Stimulated activated naive B cell treated with anti-CD40 and anti-IgM and Interleukin-4, amounts not matched to agents 10 μg/mL and 1 μg/mL and 100 μg/mL, for 72 hours (primary cell): Measurements from ENCODE around the gene ACP5.
A peak's percentile ranks its signal among the peaks of the same experiment; 100 is the strongest.
"Not testable (repeated sequence)": the region's sequence is repeated elsewhere in the genome, so short reads cannot be mapped to it uniquely, and the experiment has no call there.

Source experiments
- ATAC-seq, 2 donors: fragments of 150-1000 bp; cut with Tn5 transposase; replicated peaks; 2 replicates each; pipeline ENCODE4 v1.10.0; 2021; ENCODE audit warnings: moderate library complexity in 1 of 2
- DNase-seq: peaks from one replicate; pipeline ENCODE4 v3.0.0; 2021
- H3K27ac Mint-ChIP-seq: one replicate; pipeline ENCODE4 v1.8.0; 2022; ENCODE audit warnings: mild to moderate bottlenecking, mixed read lengths
- H3K27me3 Mint-ChIP-seq, 2 donors: one replicate each; pipeline ENCODE4 v1.8.0; 2022; ENCODE audit warnings: mixed read lengths in 2 of 2
- H3K36me3 Mint-ChIP-seq, 2 donors: one replicate each; pipeline ENCODE4 v1.8.0; 2022; ENCODE audit warnings: mixed read lengths in 2 of 2, mild to moderate bottlenecking in 1 of 2
- H3K4me1 Mint-ChIP-seq, 2 donors: one replicate each; pipeline ENCODE4 v1.8.0; 2022; ENCODE audit warnings: mixed read lengths in 2 of 2, mild to moderate bottlenecking in 1 of 2
- H3K4me3 Mint-ChIP-seq, 2 donors: one replicate each; pipeline ENCODE4 v1.8.0; 2022; ENCODE audit warnings: mild to moderate bottlenecking in 2 of 2, mixed read lengths in 2 of 2, moderate library complexity in 1 of 2
- H3K9me3 Mint-ChIP-seq, 2 donors: one replicate each; pipeline ENCODE4 v1.8.0; 2022; ENCODE audit warnings: mixed read lengths in 2 of 2, mild to moderate bottlenecking in 1 of 2

The ACP5 gene

GRCh38 chr19:11565649-11565980 is 11.8 kb downstream of the ACP5 start:
- H3K27ac Mint-ChIP-seq, result peak overlapping the region; percentile 99
- not testable (repeated sequence) for H3K9me3 Mint-ChIP-seq, DNase-seq, ATAC-seq, H3K27me3 Mint-ChIP-seq
- peak overlapping the region; percentile 82 to 91 for H3K4me3 Mint-ChIP-seq
- peaks cover 10 to 31% of the 10 kb centered on the region in 2 donors for H3K36me3 Mint-ChIP-seq
- H3K4me1 Mint-ChIP-seq, result peaks cover 38 to 75% of the 10 kb centered on the region in 2 donors

- peaks cover 10 to 33% of the 10 kb centered on the region in 2 donors for H3K36me3 Mint-ChIP-seq
- not testable (repeated sequence) for H3K27me3 Mint-ChIP-seq, ATAC-seq, H3K9me3 Mint-ChIP-seq, DNase-seq
- H3K27ac Mint-ChIP-seq, result peak overlapping the region; percentile 90
- peak overlapping the region in 1 of 2 donors; percentile 41 for H3K4me3 Mint-ChIP-seq
- H3K4me1 Mint-ChIP-seq, result peaks cover 37 to 71% of the 10 kb centered on the region in 2 donors
These were observed 13.2 kb downstream of the ACP5 start for GRCh38 chr19:11564082-11564807.

GRCh38 chr19:11563532-11563931 is 13.9 kb downstream of the ACP5 start:
- Mint-ChIP-seq H3K27ac (peak overlapping the region; percentile 91), H3K4me1 (peaks cover 37 to 66% of the 10 kb centered on the region in 2 donors), H3K4me3 (no peak overlapping the region), H3K27me3 (no peaks in the 10 kb centered on the region), H3K9me3 (peaks cover 2 to 3% of the 10 kb centered on the region in 2 donors), H3K36me3 (peaks cover 10 to 33% of the 10 kb centered on the region in 2 donors)
- DNase-seq, result no peak
- ATAC-seq, result no peak

GRCh38 chr19:11560404-11561051 is 16.9 kb downstream of the ACP5 start:
- peak overlapping the region; percentile 98 for H3K27ac Mint-ChIP-seq
- no peaks in the 10 kb centered on the region for H3K27me3 Mint-ChIP-seq
- H3K9me3 Mint-ChIP-seq, result no peaks in the 10 kb centered on the region
- ATAC-seq, result peak; percentile 70 to 75
- peaks cover 16 to 41% of the 10 kb centered on the region in 2 donors for H3K36me3 Mint-ChIP-seq
- DNase-seq, result peak; percentile 79
- peak overlapping the region; percentile 92 to 97 for H3K4me3 Mint-ChIP-seq
- peaks cover 50 to 76% of the 10 kb centered on the region in 2 donors for H3K4me1 Mint-ChIP-seq

GRCh38 chr19:11558881-11559828 is 18.3 kb downstream of the ACP5 start, which contains the start of gene ELOF1:
TSS of gene ELOF1 (minus strand) at chr19:11559230. CDS start at chr19:11554347, 4,883 bp downstream.
- ATAC-seq (peak; percentile 88), DNase-seq (peak; percentile 97)
- peaks cover 20 to 44% of the 10 kb centered on the region in 2 donors for H3K36me3 Mint-ChIP-seq
- H3K4me1 Mint-ChIP-seq, result peaks cover 52 to 71% of the 10 kb centered on the region in 2 donors
- no peaks in the 10 kb centered on the region for H3K9me3 Mint-ChIP-seq
- peak within 1 kb of the TSS; percentile 92 to 97 for H3K4me3 Mint-ChIP-seq
- H3K27ac Mint-ChIP-seq, result peak within 1 kb of the TSS; percentile 99
- no peaks in the 10 kb centered on the region for H3K27me3 Mint-ChIP-seq

GRCh38 chr19:11556634-11557420 is 20.6 kb downstream of the ACP5 start:
- H3K27ac Mint-ChIP-seq, result peak overlapping the region; percentile 80
- H3K4me1 Mint-ChIP-seq, result peaks cover 49 to 69% of the 10 kb centered on the region in 2 donors
- peaks cover 35 to 56% of the 10 kb centered on the region in 2 donors for H3K36me3 Mint-ChIP-seq
- no peaks in the 10 kb centered on the region for H3K9me3 Mint-ChIP-seq
- no peaks in the 10 kb centered on the region for H3K27me3 Mint-ChIP-seq
- DNase-seq (no peak), ATAC-seq (no peak)
- peak overlapping the region; percentile 63 to 70 for H3K4me3 Mint-ChIP-seq

- Mint-ChIP-seq H3K36me3 (peaks cover 41 to 65% of the 10 kb centered on the region in 2 donors), H3K27ac (peak overlapping the region; percentile 65), H3K4me1 (peaks cover 43 to 59% of the 10 kb centered on the region in 2 donors), H3K27me3 (no peaks in the 10 kb centered on the region), H3K9me3 (no peaks in the 10 kb centered on the region), H3K4me3 (peak overlapping the region in 1 of 2 donors; percentile 59)
- ATAC-seq (no peak), DNase-seq (no peak)
These were observed 22.2 kb downstream of the ACP5 start for GRCh38 chr19:11555246-11555645.

- Mint-ChIP-seq H3K27me3 (no peaks in the 10 kb centered on the region), H3K9me3 (no peaks in the 10 kb centered on the region), H3K4me1 (peaks cover 38 to 53% of the 10 kb centered on the region in 2 donors), H3K4me3 (peak overlapping the region; percentile 6 to 55), H3K36me3 (peaks cover 41 to 63% of the 10 kb centered on the region in 2 donors), H3K27ac (peak overlapping the region; percentile 87)
- DNase-seq (no peak), ATAC-seq (peak; percentile 17 to 18)
These were observed 23.3 kb downstream of the ACP5 start for GRCh38 chr19:11554160-11554559.

GRCh38 chr19:11552666-11553372 is 24.6 kb downstream of the ACP5 start:
- no peak for DNase-seq
- Mint-ChIP-seq H3K36me3 (peaks cover 41 to 57% of the 10 kb centered on the region in 2 donors), H3K9me3 (no peaks in the 10 kb centered on the region), H3K27ac (peak overlapping the region; percentile 73), H3K4me1 (peaks cover 29 to 45% of the 10 kb centered on the region in 2 donors), H3K4me3 (no peak overlapping the region), H3K27me3 (no peaks in the 10 kb centered on the region)
- ATAC-seq, result no peak

- ATAC-seq (peak; percentile 42 to 50), DNase-seq (no peak)
- Mint-ChIP-seq H3K4me3 (no peak overlapping the region), H3K4me1 (peaks cover 23 to 35% of the 10 kb centered on the region in 2 donors), H3K27me3 (no peaks in the 10 kb centered on the region), H3K36me3 (peaks cover 37 to 51% of the 10 kb centered on the region in 2 donors), H3K27ac (no peak overlapping the region), H3K9me3 (no peaks in the 10 kb centered on the region)
These were observed 25.7 kb downstream of the ACP5 start for GRCh38 chr19:11551603-11552235.

- Mint-ChIP-seq H3K4me1 (peaks cover 12 to 21% of the 10 kb centered on the region in 2 donors), H3K9me3 (no peaks in the 10 kb centered on the region), H3K4me3 (peak overlapping the region in 1 of 2 donors; percentile 29), H3K27ac (no peak overlapping the region), H3K36me3 (peaks cover 26 to 38% of the 10 kb centered on the region in 2 donors), H3K27me3 (peaks cover under 1 to 3% of the 10 kb centered on the region in 2 donors)
- ATAC-seq (no peak), DNase-seq (no peak)
These were observed 27.2 kb downstream of the ACP5 start for GRCh38 chr19:11550265-11550664.

GRCh38 chr19:11549386-11549953 is 28.0 kb downstream of the ACP5 start:
- Mint-ChIP-seq H3K4me1 (peaks cover 11 to 19% of the 10 kb centered on the region in 2 donors), H3K36me3 (peaks cover 26 to 37% of the 10 kb centered on the region in 2 donors), H3K9me3 (no peaks in the 10 kb centered on the region), H3K4me3 (no peak overlapping the region), H3K27me3 (peaks cover 4 to 8% of the 10 kb centered on the region in 2 donors), H3K27ac (no peak overlapping the region)
- DNase-seq (no peak), ATAC-seq (no peak)
